ENCODE results near the gene CEBPE.

CEBPE gene

GRCh38 chr14:23118506-23119362 is at the start of gene CEBPE:
Gene CEBPE (minus strand): TSS chr14:23119255. CDS start chr14:23119091, 164 bp downstream.
- H3K36me3 ChIP-seq (replicated peaks) = no peaks in the 10 kb centered on the region
- H3K27me3 ChIP-seq (replicated peaks) = no peaks in the 10 kb centered on the region
- no peak for TF ChIP-seq CTCF (IDR thresholded peaks at IDR 0.05; ENCODE audit: low read depth, low read length, missing control alignments)
- no peak within 1 kb of the TSS for H3K4me3 ChIP-seq (ENCODE audit: low read depth, low read length)
- H3K27ac ChIP-seq = no peak within 1 kb of the TSS
- in situ Hi-C loops (cut with HindIII; ENCODE audit: low pct_ligation_motif_present, low sequenced_read_pairs) = no loop called here
- no peak for DNase-seq

GRCh38 chr14:23168246-23168645 is 49.2 kb upstream of the CEBPE start:
- Histone ChIP-seq H3K4me3 (ENCODE audit: low read depth, low read length) (no peak overlapping the region), H3K27ac (no peak overlapping the region), H3K36me3 (replicated peaks) (no peaks in the 10 kb centered on the region), H3K27me3 (replicated peaks) (no peaks in the 10 kb centered on the region)
- no peak for DNase-seq
- in situ Hi-C loops (cut with HindIII; ENCODE audit: low pct_ligation_motif_present, low sequenced_read_pairs) = no loop called here
- TF ChIP-seq CTCF (IDR thresholded peaks at IDR 0.05; ENCODE audit: low read depth, low read length, missing control alignments) = no peak

GRCh38 chr14:23167116-23167847 is 48.2 kb upstream of the CEBPE start:
- DNase-seq = no peak
- no peak overlapping the region for H3K4me3 ChIP-seq (ENCODE audit: low read depth, low read length)
- H3K27ac ChIP-seq = no peak overlapping the region
- in situ Hi-C loops (cut with HindIII; ENCODE audit: low pct_ligation_motif_present, low sequenced_read_pairs) = no loop called here
- TF ChIP-seq CTCF (IDR thresholded peaks at IDR 0.05; ENCODE audit: low read depth, low read length, missing control alignments) = no peak
- no peaks in the 10 kb centered on the region for H3K27me3 ChIP-seq (replicated peaks)
- H3K36me3 ChIP-seq (replicated peaks) = no peaks in the 10 kb centered on the region

GRCh38 chr14:23164949-23165348 is 45.9 kb upstream of the CEBPE start:
- H3K4me3 ChIP-seq (ENCODE audit: low read depth, low read length) = no peak overlapping the region
- TF ChIP-seq CTCF (IDR thresholded peaks at IDR 0.05; ENCODE audit: low read depth, low read length, missing control alignments) = no peak
- no peak for DNase-seq
- H3K27ac ChIP-seq = no peak overlapping the region
- H3K27me3 ChIP-seq (replicated peaks) = no peaks in the 10 kb centered on the region
- H3K36me3 ChIP-seq (replicated peaks) = no peaks in the 10 kb centered on the region
- in situ Hi-C loops (cut with HindIII; ENCODE audit: low pct_ligation_motif_present, low sequenced_read_pairs) = no loop called here

- in situ Hi-C loops (cut with HindIII; ENCODE audit: low pct_ligation_motif_present, low sequenced_read_pairs) = no loop called here
- DNase-seq = no peak
- no peak for TF ChIP-seq CTCF (IDR thresholded peaks at IDR 0.05; ENCODE audit: low read depth, low read length, missing control alignments)
- Histone ChIP-seq H3K27me3 (replicated peaks) (no peaks in the 10 kb centered on the region), H3K4me3 (ENCODE audit: low read depth, low read length) (no peak overlapping the region), H3K36me3 (replicated peaks) (no peaks in the 10 kb centered on the region), H3K27ac (no peak overlapping the region)
Measured at GRCh38 chr14:23164250-23164649, 45.2 kb upstream of the CEBPE start.

All from brain microvascular endothelial cell (primary cell).